ENCODE data around the gene SKAP1.
A peak's percentile ranks its signal among the peaks of the same experiment; 100 is the strongest.

The SKAP1 gene

DNA sequence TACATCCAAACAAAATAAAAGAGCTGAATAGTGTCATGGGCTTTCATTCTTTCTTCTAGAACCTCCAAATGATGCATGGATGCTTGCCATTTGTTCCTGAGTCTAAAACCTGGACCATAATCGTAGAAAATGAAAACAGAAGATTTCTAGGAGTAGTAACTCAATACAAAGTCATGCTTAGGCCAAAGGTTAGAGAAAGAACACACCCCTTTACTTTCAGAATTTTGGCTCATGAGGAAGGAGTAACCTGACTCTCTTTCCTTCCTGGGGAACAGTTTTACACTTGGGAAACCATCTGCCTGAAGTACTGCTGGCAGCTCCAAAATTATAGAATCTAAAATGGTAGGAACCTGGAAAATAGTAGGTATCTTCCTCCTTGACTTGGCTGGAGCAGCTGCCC is 185.2 kb downstream of the SKAP1 start:
- ChIA-PET POLR2A (ENCODE audit: low non-redundant PET) (no interaction called here), CTCF (interaction anchor here (1.5 kb wide), 1 partner anchor 15 kb away, joined by 3 read pairs; no protein-coding TSS in a partner anchor)
- no peak for TF ChIP-seq CTCF (conservative IDR thresholded peaks at IDR 0.05; ENCODE audit: low read depth)
- DNase-seq (ENCODE audit: low spot score): no peak
- H3K27ac ChIP-seq: no peak overlapping the region

GRCh38 chr17:48244121-48244711 is 185.8 kb downstream of the SKAP1 start:
- POLR2A ChIA-PET (ENCODE audit: low non-redundant PET): no interaction called here
- CTCF ChIA-PET: interaction anchor here (1.5 kb wide), 1 partner anchor 16 kb away, joined by 3 read pairs; no protein-coding TSS in a partner anchor
- H3K27ac ChIP-seq: no peak overlapping the region
- no peak for TF ChIP-seq CTCF (conservative IDR thresholded peaks at IDR 0.05; ENCODE audit: low read depth)
- DNase-seq (ENCODE audit: low spot score): no peak

DNA sequence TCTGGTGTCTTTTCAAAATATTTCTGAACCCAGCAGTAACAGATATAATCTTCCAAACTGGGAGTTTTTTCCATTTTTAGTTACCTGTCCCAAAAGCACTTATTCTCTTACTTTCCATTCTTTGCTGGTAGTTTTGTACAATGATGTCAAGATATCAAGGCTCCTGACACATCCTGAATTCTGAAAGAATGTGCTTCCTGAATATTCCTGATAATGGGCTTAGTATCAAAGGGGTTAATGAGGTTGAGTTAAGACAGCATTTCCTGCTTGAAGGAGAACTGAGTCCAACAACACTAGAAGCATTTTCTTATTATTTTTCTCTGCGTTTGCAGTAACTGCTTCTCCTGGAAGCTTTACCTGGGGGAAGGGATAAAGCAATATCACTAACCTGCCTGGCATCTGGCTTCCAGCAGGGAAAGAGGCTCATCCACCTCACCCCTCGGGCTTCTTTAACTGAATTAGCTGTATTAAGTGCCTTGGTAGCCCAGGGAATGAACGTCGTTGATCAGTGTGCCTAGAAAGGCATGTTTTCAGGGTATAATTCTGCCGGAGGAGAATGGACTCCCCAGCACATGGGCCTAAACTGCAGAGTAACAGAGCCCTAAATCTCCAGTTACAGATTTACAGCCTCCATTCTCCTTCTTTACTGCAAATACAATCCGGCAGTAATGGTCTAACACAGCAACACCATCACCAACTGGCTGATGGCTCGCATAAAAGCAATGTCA is 188.1 kb downstream of the SKAP1 start:
- ChIA-PET POLR2A (ENCODE audit: low non-redundant PET) (no interaction called here), CTCF (no interaction called here)
- no peak overlapping the region for H3K27ac ChIP-seq
- no peak for DNase-seq (ENCODE audit: low spot score)
- no peak for TF ChIP-seq CTCF (conservative IDR thresholded peaks at IDR 0.05; ENCODE audit: low read depth)

GRCh38 chr17:48241131-48241591 is 188.9 kb downstream of the SKAP1 start:
- H3K27ac ChIP-seq: no peak overlapping the region
- TF ChIP-seq CTCF (conservative IDR thresholded peaks at IDR 0.05; ENCODE audit: low read depth): no peak
- DNase-seq (ENCODE audit: low spot score): peak; percentile 49
- ChIA-PET POLR2A (ENCODE audit: low non-redundant PET) (no interaction called here), CTCF (no interaction called here)

DNA sequence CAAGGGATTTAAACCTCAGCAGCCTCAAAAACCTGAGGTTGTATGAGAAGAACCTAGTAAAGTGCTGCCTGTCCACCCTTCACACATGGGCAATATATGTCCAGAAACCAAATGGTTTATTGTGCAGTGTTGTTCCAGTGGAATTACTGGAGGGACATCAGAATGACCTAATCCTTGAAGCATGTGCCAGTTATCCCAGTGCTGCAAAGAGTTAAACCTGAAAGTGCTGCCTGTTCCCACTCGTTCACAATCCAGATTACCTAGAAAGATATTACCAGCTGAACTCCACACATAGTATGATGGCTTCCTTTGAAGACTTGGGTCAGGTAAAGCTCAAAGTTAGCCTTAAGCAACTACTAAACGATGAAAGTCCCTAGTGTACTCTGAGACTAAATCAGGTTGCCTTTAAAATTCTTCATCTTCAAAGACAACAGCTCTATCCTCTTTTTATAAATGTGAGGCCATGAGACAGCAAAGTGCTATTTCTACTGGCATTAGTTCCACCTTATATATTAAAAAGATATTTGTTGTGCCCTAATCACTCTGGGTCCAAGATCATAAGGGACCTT is 189.4 kb downstream of the SKAP1 start:
- H3K27ac ChIP-seq: no peak overlapping the region
- TF ChIP-seq CTCF (conservative IDR thresholded peaks at IDR 0.05; ENCODE audit: low read depth): no peak
- POLR2A ChIA-PET (ENCODE audit: low non-redundant PET): no interaction called here
- peak; percentile 18 for DNase-seq (ENCODE audit: low spot score)
- CTCF ChIA-PET: interaction anchor here (0.6 kb wide), 1 partner anchor 54 kb away, joined by 3 read pairs; no protein-coding TSS in a partner anchor

DNA sequence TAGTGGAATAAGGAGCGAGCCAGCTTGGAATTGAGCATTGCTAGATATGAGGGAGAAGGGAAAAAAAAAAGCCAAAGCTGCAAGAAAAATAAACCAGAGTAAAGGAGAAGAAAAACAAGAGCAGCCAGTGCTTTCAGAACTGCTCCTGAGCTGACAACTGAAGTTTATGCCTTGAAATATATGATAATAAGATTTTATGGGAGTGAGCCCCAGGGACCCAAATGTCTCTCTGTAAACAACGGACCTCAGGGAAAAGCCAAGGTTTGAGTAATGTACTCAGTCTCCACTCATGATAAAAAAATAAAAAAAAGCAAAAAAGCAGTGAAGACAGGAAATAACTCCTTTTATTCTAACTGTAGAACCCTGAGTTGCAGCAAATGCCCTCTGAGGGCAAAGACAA is 189.9 kb downstream of the SKAP1 start:
- H3K27ac ChIP-seq: no peak overlapping the region
- DNase-seq (ENCODE audit: low spot score): no peak
- ChIA-PET POLR2A (ENCODE audit: low non-redundant PET) (no interaction called here), CTCF (interaction anchor here (0.6 kb wide), 1 partner anchor 53 kb away, joined by 3 read pairs; no protein-coding TSS in a partner anchor)
- no peak for TF ChIP-seq CTCF (conservative IDR thresholded peaks at IDR 0.05; ENCODE audit: low read depth)

Measured in RWPE1 (cell line).